Raji (cell line): Measurements from ENCODE around the gene CDK1.
A peak's percentile ranks its signal among the peaks of the same experiment; 100 is the strongest.

ENCODE experiments used
- POLR2A ChIP-seq: IDR thresholded peaks from 2 replicates; pipeline ENCODE4 v1.6.1; 2011; ENCODE audit warnings: low read depth, low read length, control low read depth; ENCODE audit not compliant: insufficient read depth

The CDK1 gene

DNA sequence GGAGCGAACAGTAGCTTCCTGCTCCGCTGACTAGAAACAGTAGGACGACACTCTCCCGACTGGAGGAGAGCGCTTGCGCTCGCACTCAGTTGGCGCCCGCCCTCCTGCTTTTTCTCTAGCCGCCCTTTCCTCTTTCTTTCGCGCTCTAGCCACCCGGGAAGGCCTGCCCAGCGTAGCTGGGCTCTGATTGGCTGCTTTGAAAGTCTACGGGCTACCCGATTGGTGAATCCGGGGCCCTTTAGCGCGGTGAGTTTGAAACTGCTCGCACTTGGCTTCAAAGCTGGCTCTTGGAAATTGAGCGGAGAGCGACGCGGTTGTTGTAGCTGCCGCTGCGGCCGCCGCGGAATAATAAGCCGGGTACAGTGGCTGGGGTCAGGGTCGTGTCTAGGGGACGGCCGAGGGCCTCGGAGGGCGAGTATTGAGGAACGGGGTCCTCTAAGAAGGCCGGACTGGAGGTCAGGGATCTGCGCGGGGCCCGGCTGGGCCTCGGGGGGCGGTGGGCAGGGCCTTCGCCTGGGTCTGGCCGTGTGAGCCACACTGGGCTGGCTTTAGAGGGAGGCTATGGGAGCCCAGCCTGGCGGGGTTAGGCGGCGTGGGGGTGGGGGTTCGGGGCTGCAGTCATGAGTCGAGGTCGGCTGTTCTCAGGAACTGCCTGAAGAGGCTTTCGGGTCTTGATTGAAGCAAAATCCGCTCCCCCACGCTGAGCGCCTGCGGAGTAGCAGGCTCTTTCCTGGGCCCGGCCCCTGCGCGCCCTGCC is at the start of gene CDK1:
Gene CDK1 (plus strand): TSS at position 265 of the 757 bp plus-strand sequence. CDS start 1,688 bp downstream, outside the sequence.
- peak; percentile 83 for TF ChIP-seq POLR2A

DNA sequence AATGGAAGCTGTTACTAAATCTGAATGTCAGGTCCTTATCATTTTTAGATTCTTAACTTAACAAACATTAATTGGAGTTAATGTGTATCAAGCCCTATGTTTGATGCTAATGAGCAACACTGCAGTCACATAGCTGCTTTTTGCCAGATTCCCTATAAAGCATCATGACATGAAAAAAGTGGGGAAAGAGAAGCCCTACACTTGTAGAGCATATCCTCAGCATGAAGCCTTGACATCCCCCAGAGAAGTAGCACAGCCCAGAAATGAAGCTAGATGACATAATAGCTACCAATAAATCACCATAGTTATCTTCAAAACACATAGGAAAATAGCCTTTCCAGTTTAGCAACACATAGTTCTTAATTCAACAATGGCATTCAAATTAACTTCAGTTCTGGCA is 49.2 kb upstream of the CDK1 start:
- no peak for TF ChIP-seq POLR2A

DNA sequence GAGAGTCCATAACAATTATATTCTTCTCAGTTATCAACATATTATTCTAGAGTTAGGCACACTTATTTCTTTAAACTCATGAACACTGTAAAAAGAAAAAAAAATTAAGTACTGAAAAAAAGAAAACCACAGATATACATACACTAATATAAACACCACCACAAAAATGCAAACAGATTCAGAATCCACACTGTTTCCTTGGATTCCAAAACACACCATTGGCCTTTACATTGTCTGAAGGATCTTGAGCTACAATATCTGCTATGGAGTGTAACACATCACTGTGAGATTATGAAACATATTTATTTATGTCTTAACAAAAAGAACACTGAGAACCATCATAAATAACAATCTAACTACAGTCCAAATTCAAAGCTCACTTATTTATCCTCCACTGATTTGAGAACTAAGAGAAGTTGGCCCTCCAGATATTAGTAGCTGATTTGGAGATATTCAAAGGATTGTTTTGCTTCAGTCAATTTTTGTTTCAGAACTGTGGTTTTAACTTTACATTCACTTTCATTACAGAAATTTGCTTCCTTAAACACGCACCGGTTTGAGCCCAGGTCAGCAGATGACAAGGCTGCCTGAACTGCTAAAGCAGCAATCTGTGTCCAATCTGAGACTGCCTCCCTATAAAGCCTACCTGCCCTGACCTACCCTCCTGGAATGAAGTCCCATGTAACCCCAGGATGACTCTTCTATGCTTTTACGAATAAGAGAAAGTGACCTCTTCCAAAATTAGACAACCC is 47.0 kb upstream of the CDK1 start:
- no peak for TF ChIP-seq POLR2A

DNA sequence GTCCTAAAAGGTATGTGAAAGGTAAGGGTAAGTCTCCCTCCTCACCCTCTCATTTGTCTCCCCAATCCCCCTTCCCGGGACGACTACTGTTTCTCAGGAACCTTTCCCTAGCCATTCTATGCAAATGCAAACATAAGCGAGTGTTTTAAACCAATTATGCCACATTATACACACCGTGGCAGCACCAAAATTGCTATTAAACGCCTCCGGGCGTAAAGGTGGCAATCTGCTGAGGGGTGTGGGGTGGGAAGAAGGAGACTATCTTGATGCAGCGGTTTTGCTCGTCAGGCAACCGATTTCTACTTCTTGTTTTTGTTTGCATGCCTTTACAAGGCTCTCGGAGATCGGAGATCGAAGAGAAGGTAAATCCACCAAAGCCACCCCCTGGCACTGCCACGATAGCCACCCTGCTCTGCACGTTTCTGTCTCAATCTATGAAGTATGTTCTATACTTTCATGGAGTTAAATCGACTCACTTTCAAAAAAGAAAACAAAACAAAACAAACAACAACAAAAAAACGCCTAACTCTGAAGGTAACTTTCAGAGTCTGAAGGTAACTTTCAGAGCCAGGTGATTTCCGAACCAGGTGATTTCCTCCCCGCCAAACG is 46.0 kb upstream of the CDK1 start:
- TF ChIP-seq POLR2A, result no peak

DNA sequence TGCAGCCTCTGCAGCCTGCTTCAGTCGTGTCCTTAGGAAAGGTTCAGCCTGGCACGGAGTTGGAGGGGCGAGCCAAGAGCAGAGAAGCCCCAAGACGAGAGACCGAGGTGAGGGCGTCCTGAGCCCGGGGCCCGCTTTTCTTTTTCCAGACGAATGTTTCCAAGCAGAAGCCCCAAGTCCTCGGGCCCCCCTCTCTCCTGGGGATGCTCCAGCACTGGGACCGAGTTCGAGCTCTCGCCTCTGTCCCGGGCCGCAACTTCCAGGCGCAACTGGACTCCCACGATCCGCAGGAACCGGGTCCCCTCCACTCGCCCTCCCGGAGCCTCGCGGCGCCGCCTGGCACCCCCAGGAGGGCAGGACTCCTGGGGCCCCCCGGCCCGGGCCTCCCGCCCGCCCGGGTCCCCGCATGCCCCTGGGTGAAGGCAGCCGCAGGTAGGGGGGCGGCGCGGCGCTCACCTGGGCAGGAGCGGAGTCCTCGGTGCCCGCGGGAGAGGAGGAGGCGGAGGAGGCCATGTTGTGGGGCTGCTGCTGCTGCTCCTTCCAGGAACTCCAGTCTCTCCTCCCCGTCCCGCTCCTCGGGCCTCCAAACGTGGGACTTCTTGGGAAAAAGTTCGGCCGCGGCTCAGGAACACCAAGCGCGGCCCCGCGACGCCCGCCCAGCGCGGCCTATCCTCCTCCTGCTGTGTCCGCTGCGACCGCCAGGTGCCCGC is 45.3 kb upstream of the CDK1 start:
- TF ChIP-seq POLR2A, result no peak

DNA sequence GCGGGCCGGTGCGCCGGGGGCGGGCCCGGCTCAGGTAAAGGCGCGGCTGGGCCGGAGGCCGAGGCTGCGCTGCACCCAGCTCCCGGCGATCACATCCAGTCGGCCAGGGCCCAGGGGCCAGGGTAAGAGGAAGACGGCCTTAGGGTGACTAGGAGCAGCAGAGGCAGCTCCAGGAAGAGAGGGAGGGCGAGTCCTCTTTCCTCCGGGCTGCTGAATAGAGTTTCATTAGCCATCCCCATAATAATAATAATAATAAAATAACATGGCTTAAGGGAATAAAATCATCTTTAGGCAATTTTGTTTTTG is 44.8 kb upstream of the CDK1 start:
- TF ChIP-seq POLR2A, result no peak

DNA sequence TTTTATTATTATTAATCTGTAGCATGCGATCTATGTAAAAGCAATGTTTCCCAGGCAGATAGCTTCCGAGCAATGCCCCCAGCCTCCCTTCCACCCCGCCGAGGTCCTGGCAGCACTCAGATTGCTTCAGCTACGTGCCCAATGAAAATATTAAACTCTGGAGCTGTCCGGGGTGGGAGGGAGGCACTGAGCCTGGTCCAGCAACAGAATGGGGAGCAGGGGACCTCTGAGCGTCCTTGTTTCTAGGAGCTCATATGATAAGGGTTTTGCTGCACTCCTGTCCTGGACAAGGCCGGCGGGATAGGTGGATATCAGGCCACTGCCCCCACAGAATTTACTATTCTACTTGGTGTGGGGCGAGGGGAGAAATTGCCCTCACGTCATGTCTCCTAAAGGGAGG is 44.5 kb upstream of the CDK1 start:
- TF ChIP-seq POLR2A, result no peak

DNA sequence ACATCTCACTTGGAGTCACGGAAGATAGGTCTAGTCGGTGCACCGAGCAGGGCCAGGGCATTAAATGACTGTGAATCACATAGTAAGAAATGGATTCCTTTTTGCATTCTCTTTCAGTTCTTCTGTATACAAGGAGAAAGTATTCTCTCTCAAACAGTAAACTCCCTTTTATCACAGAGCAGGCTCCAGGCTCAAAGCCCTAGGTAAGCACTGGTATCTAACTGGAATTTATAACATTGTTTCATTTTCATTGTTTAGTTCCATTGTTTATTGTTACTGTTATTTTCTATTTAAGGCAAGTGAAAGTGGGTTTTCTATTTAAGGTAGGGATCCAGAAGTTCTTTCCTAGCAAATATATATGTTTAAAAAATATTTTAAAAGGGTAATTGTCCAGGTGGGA is 44.1 kb upstream of the CDK1 start:
- TF ChIP-seq POLR2A, result no peak

DNA sequence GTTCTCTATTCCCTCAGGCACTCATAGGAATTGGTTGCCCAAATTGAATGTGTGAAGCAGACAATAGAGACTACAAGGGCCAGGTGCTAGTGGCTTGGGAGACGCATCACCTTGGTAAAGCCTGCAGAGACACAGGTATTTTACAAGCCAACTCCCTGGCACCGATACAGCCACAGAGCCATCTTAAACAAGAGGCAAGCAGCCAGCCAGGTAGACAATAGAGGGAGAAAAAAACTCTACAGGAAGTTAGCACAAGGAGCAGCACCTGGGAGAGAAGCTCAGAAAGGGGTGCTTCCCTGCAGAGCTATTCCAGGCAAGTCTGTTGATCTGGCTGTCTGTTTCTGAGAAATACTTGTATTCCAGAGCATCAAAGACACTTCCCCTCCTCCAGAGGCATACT is 43.0 kb upstream of the CDK1 start:
- no peak for TF ChIP-seq POLR2A

DNA sequence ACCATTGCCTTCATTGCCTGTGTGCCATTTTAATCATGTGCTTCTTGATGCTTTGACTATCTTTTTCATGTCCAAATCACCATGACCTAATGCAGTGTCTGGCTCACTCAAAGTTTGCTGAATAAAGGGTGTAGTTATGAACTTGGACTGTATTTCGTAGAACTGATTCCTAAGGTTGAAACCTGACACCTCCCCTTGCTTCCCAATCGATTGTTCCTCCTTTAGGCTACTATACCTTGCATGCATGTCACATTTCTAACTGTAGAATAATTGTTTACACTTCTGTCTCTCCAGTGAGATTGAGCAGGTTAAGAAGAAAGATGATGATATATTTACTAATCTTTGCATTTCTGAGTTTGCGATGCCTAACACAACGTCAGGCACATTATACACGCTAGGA is 41.0 kb upstream of the CDK1 start:
- no peak for TF ChIP-seq POLR2A

DNA sequence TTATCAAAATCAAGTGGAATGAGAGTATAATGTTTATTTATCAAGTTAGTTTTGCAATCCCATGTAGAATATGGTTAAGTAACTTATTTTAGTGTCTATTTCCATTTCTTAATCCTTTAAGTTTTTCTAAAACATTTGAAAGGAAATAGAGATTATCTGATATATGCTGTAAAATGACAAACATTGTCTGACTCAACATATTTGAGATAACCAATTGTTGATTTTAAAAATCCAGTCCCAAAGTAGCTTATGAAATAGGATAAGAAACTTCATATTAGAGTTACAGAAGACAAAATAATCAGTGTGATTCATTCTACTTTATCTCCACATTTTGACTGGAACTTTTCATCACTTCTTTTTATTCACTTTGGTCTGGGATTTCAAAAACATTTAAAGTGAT is 38.7 kb upstream of the CDK1 start:
- TF ChIP-seq POLR2A, result no peak

DNA sequence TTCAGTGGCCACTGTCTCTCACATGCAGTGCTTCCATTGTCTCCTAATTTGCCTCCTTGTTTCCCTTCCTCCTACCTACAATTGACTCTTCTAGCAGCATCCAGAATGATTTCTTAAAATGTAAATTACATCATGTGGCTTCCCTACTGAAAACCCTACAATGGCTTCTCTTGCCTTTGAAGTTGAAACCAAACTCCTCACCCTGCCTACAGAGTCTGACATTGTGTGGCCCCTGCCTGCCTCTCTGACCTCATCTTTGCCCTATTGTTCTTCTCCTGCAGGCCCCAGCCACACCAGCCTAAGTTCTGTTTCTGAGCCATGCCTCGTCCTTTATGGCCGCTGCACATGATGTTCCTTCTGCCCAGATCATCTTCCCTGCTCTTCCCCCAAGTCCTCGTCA is 35.8 kb upstream of the CDK1 start:
- TF ChIP-seq POLR2A, result no peak

DNA sequence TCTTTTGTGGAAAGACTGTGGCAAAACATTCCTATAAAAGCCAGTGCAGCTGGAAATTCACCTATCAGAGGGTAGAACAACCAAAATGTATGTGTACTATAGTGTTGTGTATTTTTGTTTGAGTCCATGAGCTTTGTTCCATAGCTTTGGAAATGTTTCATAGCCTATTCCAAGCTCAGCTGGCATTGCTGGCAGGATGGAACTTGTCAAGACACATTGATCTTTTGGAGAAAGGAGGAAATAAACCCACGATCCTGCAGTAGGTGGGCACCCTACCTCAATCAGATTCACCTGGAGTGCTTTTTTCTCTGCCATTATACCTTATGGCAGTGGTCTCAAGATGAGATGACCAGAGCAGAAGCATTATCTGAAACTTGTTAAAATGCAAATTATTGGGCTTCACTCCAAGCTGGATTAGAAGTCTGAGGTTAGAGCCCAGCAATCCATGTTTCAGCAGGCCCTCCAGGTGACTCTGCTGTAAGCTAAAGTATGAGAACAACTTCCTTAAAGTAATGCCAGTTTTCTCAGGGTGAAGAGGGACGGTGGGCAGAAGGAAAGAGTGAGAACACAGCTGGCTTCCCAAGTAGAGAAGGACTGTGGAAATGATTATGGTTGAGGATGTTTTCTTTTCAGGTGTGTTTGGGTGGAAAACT is 30.3 kb upstream of the CDK1 start:
- TF ChIP-seq POLR2A, result no peak

DNA sequence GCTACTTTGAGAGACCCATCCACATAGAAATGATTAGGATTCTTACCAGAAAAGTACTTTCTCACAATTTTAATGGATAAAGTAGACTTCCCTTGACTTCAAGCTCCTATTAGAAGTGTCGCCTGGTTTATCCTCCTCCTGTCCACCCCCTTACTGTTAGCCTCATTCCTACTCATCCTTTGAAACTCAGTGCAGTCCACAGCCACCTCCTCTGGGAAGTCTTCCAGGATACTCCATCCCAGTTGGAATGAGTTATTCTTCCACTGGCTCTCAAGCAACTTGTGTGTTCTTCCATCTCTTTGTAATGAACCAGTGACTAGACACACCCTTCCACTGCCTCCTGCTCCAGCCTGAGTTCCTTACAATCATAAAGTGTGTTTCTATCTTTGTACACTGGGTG is 25.1 kb upstream of the CDK1 start:
- TF ChIP-seq POLR2A, result no peak

DNA sequence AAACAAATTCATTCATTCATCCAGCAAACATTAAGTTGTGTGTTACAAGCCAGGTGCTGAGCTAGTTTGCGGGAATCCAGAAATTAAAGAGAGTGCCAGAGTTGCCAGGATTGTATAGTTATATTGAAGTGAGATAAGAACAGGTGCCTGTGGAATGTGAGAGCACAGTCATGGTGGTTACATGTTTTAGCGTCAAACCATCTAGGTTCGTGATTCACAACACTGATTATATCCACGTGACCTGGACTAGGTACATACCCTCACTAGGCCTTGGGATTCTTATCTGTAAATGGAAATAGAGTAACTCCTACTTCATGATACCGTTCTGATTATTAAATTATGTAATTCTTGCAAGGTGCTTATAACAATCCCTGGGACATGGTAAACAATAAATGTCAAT is 24.5 kb upstream of the CDK1 start:
- TF ChIP-seq POLR2A, result no peak
